H1 (cell line): ENCODE measurements around the gene ROBO2. TPM values are rescaled to one million over a fixed set of nuclear protein-coding genes. Genes with fewer than 3 reads are reported as not detected.
"Not testable (repeated sequence)": the region's sequence is repeated elsewhere in the genome, so short reads cannot be mapped to it uniquely, and the experiment has no call there.

ENCODE experiments used
- CTCF ChIA-PET: fragments of 300-600 bp; sonication (Branson Sonifier 250); formaldehyde crosslinking; loops from one replicate; lab custom pipeline; 2021; ENCODE audit not compliant: partially characterized antibody; lab: Charles Lee
- POLR2A ChIA-PET: fragments of 300-600 bp; sonication (Branson Sonifier 250); formaldehyde crosslinking; loops from one replicate; lab custom pipeline; 2021; ENCODE audit warnings: inconsistent platforms; ENCODE audit not compliant: partially characterized antibody; lab: Charles Lee
- DNase-seq, 2 experiments: peaks; one replicate each; pipeline versions ENCODE4 v3.0.0 to v3.0.0-alpha.2; 2010 to 2022; ENCODE audit warnings: low spot score in 2 of 2, low read depth in 1 of 2, mixed read lengths in 1 of 2
- FAIRE-seq: peaks from 2 replicates; lab custom pipeline; 2011; peaks lifted over from hg19 to GRCh38; lab: Jason Lieb, UNC
- H2AFZ ChIP-seq: 2 replicates; pipeline ENCODE4 v1.8.1; 2012; ENCODE audit warnings: low read length, inconsistent platforms
- H2AK5ac ChIP-seq: 2 replicates; pipeline ENCODE4 v1.6.1; 2013; ENCODE audit warnings: low read depth, low read length
- H2BK120ac ChIP-seq: replicated peaks from 2 replicates; pipeline ENCODE3; 2013; ENCODE audit warnings: low read depth, low read length, inconsistent platforms
- H2BK12ac ChIP-seq: 2 replicates; pipeline ENCODE4 v1.6.1; 2013; ENCODE audit warnings: low read depth, low read length
- H2BK15ac ChIP-seq: 2 replicates; pipeline ENCODE4 v1.6.1; 2013; ENCODE audit warnings: low read length
- H2BK20ac ChIP-seq: 2 replicates; pipeline ENCODE4 v1.6.1; 2013; ENCODE audit warnings: low read length
- H2BK5ac ChIP-seq: 2 replicates; pipeline ENCODE4 v1.6.1; 2013; ENCODE audit warnings: low read depth, low read length
- H3K14ac ChIP-seq: 2 replicates; pipeline ENCODE4 v1.6.1; 2013; ENCODE audit warnings: inconsistent platforms; ENCODE audit not compliant: insufficient read length
- H3K18ac ChIP-seq: 2 replicates; pipeline ENCODE4 v1.6.1; 2013; ENCODE audit warnings: low read length; ENCODE audit errors: extremely low read depth
- H3K23ac ChIP-seq: 2 replicates; pipeline ENCODE4 v1.6.1; 2013; ENCODE audit warnings: inconsistent platforms; ENCODE audit not compliant: insufficient read length
- H3K23me2 ChIP-seq: 2 replicates; pipeline ENCODE4 v1.6.1; 2013; ENCODE audit warnings: low read depth, low read length
- H3K27ac ChIP-seq: 2 replicates; pipeline ENCODE4 v1.6.1; 2011; ENCODE audit warnings: low read depth, low read length, inconsistent platforms
- H3K27me3 ChIP-seq, 4 experiments: replicated peaks in 1 of 4; 1 replicate in 1 of 4; 2 replicates in 3 of 4; pipeline versions ENCODE4 v1.6.1 to v1.8.1; 2011 to 2013; ENCODE audit warnings: low read length in 3 of 4, mild to moderate bottlenecking in 3 of 4, inconsistent platforms in 2 of 4, mixed read lengths in 2 of 4, moderate library complexity in 1 of 4; ENCODE audit not compliant: control insufficient read depth in 3 of 4, insufficient read depth in 3 of 4; ENCODE audit errors: extremely low read depth in 1 of 4
- H3K36me3 ChIP-seq, 4 experiments: 2 replicates each; pipeline versions ENCODE4 v1.6.1 to v1.8.1; 2011 to 2013; ENCODE audit warnings: mild to moderate bottlenecking in 4 of 4, low read length in 3 of 4, moderate library complexity in 2 of 4, control low read depth in 1 of 4, inconsistent platforms in 1 of 4; ENCODE audit not compliant: insufficient read depth in 4 of 4, control insufficient read depth in 2 of 4
- H3K4ac ChIP-seq: replicated peaks from 2 replicates; pipeline ENCODE3; 2013; ENCODE audit warnings: low read length, low read depth, mixed read lengths, inconsistent platforms; ENCODE audit not compliant: insufficient read length
- H3K4me1 ChIP-seq, 4 experiments: replicated peaks in 1 of 4; 1 replicate in 1 of 4; 2 replicates in 3 of 4; pipeline versions ENCODE4 v1.6.1 to v1.8.1; 2011 to 2013; ENCODE audit warnings: low read length in 3 of 4, inconsistent platforms in 2 of 4, mixed read lengths in 1 of 4; ENCODE audit not compliant: insufficient read depth in 4 of 4, control insufficient read depth in 3 of 4
- H3K4me2 ChIP-seq, 2 experiments: 2 replicates each; pipeline versions ENCODE4 v1.6.1 to v1.8.1; 2011 to 2013; ENCODE audit warnings: low read depth in 2 of 2, low read length in 2 of 2, control low read depth in 1 of 2, inconsistent platforms in 1 of 2, mild to moderate bottlenecking in 1 of 2; ENCODE audit not compliant: insufficient read depth in 1 of 2
- H3K4me3 ChIP-seq, 4 experiments: fragments of 200-600, 300-600 bp in 1 of 4; sonication (generic), shearing (Covaris generic), sonication (Bioruptor Twin) in 1 of 4; 2 replicates each; pipeline versions ENCODE4 v1.5.1 to v1.8.1; 2011 to 2016; ENCODE audit warnings: low read length in 4 of 4, low read depth in 3 of 4, control low read depth in 2 of 4, inconsistent platforms in 2 of 4, mild to moderate bottlenecking in 2 of 4, mixed read lengths in 1 of 4, moderate library complexity in 1 of 4; ENCODE audit not compliant: insufficient read depth in 2 of 4; ENCODE audit errors: extremely low read depth in 1 of 4
- H3K56ac ChIP-seq: replicated peaks from 2 replicates; pipeline ENCODE3; 2013; ENCODE audit warnings: low read depth, mild to moderate bottlenecking, mixed read lengths, low read length, inconsistent platforms; ENCODE audit not compliant: insufficient read length
- H3K79me1 ChIP-seq: 2 replicates; pipeline ENCODE4 v1.6.1; 2013; ENCODE audit warnings: low read depth, low read length, control low read depth
- H3K79me2 ChIP-seq, 2 experiments: 2 replicates each; pipeline versions ENCODE4 v1.6.1 to v1.8.1; 2012 to 2013; ENCODE audit warnings: low read length in 2 of 2, mild to moderate bottlenecking in 2 of 2, inconsistent platforms in 1 of 2; ENCODE audit not compliant: insufficient read depth in 2 of 2, control insufficient read depth in 1 of 2
- H3K9ac ChIP-seq, 4 experiments: replicated peaks in 1 of 4; 1 replicate in 1 of 4; 2 replicates in 3 of 4; pipeline versions ENCODE4 v1.6.1 to v1.8.1; 2011 to 2013; ENCODE audit warnings: low read depth in 3 of 4, low read length in 3 of 4, control low read depth in 2 of 4, mild to moderate bottlenecking in 2 of 4, moderate library complexity in 2 of 4, inconsistent platforms in 1 of 4; ENCODE audit errors: extremely low read depth in 1 of 4
- H3K9me3 ChIP-seq, 2 experiments: 2 replicates each; pipeline versions ENCODE4 v1.6.1 to v1.8.1; 2012 to 2013; ENCODE audit warnings: mild to moderate bottlenecking in 2 of 2, moderate library complexity in 2 of 2, control low read depth in 1 of 2, inconsistent platforms in 1 of 2, low read depth in 1 of 2, low read length in 1 of 2, mixed read lengths in 1 of 2; ENCODE audit not compliant: insufficient read depth in 2 of 2
- H4K20me1 ChIP-seq, 2 experiments: replicated peaks in 1 of 2; 2 replicates each; pipeline versions ENCODE3 to v1.8.1; 2011 to 2013; ENCODE audit warnings: inconsistent platforms in 2 of 2, low read length in 2 of 2, mild to moderate bottlenecking in 1 of 2; ENCODE audit not compliant: insufficient read depth in 2 of 2, control insufficient read depth in 1 of 2
- H4K5ac ChIP-seq: 2 replicates; pipeline ENCODE4 v1.6.1; 2013; ENCODE audit warnings: low read length, low read depth, mixed read lengths, inconsistent platforms; ENCODE audit not compliant: insufficient read length
- H4K8ac ChIP-seq: 2 replicates; pipeline ENCODE4 v1.8.0; 2013; ENCODE audit warnings: mild to moderate bottlenecking, moderate library complexity, low read length, inconsistent platforms; ENCODE audit not compliant: insufficient read depth; ENCODE audit errors: extremely low read depth
- H4K91ac ChIP-seq: replicated peaks from 2 replicates; pipeline ENCODE3; 2013; ENCODE audit warnings: low read length, mixed read lengths, inconsistent platforms; ENCODE audit not compliant: insufficient read length
- WGBS, 2 experiments: shearing (Covaris generic) in 1 of 2; methylation state at CpG; one replicate each; pipeline versions ENCODE4 v1.1.6 to v1.1.7; 2013 to 2015; ENCODE audit warnings: low lambda C conversion rate in 2 of 2, mixed read lengths in 2 of 2, inconsistent platforms in 1 of 2, low coverage in 1 of 2, missing lambda C conversion rate in 1 of 2; ENCODE audit not compliant: insufficient replicate concordance in 2 of 2, insufficient coverage in 1 of 2, insufficient read length in 1 of 2; ENCODE audit errors: extremely low coverage in 1 of 2, missing lambda C conversion rate in 1 of 2; 5-methylcytosine and 5-hydroxymethylcytosine counted together
- polyA plus RNA-seq, 7 experiments: library from polyadenylated mRNA; depleted of rRNA in 3 of 7; stranded (reverse) in 5 of 7; unstranded in 2 of 7; fragments of >200 nt in 5 of 7; fragments of 200-250 nt in 2 of 7; gene quantifications; 1 replicate in 5 of 7; 2 replicates in 1 of 7; 4 replicates in 1 of 7; pipeline versions ENCODE4 v1.2.1 to v1.2.3, GENCODE V29; 2011 to 2013; ENCODE audit warnings: missing spikeins in 2 of 7, mixed read lengths in 2 of 7
- total RNA-seq: library from RNA; stranded (reverse); fragmentation: NEBNext Ultra II Directional; extraction: Animal tissue kit (Norgen Biotek cat#: 25700); gene quantifications from 2 replicates; pipeline ENCODE4 v1.2.1, GENCODE V29; 2021

Gene ROBO2
- total and polyA plus RNA-seq, 2 of the 8 experiments (the other 6 are each of a cell fraction or from before 2014, with no cell fraction given), result 1.5 to 2.9 TPM

- H3K4me1 ChIP-seq, POLR2A ChIA-PET, H2BK15ac ChIP-seq, H2BK120ac ChIP-seq, H4K5ac ChIP-seq, H3K79me2 ChIP-seq, H3K27me3 ChIP-seq, H2BK5ac ChIP-seq, H2BK12ac ChIP-seq, H3K9me3 ChIP-seq, H4K20me1 ChIP-seq, FAIRE-seq, H3K9ac ChIP-seq, H3K4me2 ChIP-seq, H3K27ac ChIP-seq, H2AFZ ChIP-seq, H2BK20ac ChIP-seq, H3K23ac ChIP-seq, H3K23me2 ChIP-seq, H3K14ac ChIP-seq, H4K8ac ChIP-seq, DNase-seq, H3K56ac ChIP-seq, H3K79me1 ChIP-seq, H3K4ac ChIP-seq, H3K18ac ChIP-seq, H3K36me3 ChIP-seq, H2AK5ac ChIP-seq, H3K4me3 ChIP-seq, H4K91ac ChIP-seq: not testable (repeated sequence)
- CTCF ChIA-PET, result interaction anchor here (1.3 to 2.2 kb wide), 2 partner anchors 17 to 90 kb away, joined by 3 to 5 read pairs; no protein-coding TSS in a partner anchor
- 91% methylated on average over 1 of the region's 1 CpG; no CpG with 5 or more reads in 1 of the 2 experiments for WGBS, 2 experiments
These were observed 370.4 kb downstream of the ROBO2 start for GRCh38 chr3:77410334-77410733.
